Panc1 (cell line): ENCODE data around the gene TSPAN15.

ENCODE experiments used
- TF ChIP-seq, protein P1 (sequence below): fragments of 450-650 bp; IDR thresholded peaks from 2 replicates; pipeline ENCODE4 v1.5.1; 2017; ENCODE audit warnings: mild to moderate bottlenecking
- TF ChIP-seq, protein P2 (sequence below), 2 experiments: IDR thresholded peaks; 2 replicates each; pipeline ENCODE4 v1.6.1; 2011 to 2012; ENCODE audit warnings: low read depth in 2 of 2, control low read depth in 1 of 2, low read length in 1 of 2, mild to moderate bottlenecking in 1 of 2, moderate library complexity in 1 of 2; ENCODE audit not compliant: insufficient read depth in 1 of 2

DNA sequence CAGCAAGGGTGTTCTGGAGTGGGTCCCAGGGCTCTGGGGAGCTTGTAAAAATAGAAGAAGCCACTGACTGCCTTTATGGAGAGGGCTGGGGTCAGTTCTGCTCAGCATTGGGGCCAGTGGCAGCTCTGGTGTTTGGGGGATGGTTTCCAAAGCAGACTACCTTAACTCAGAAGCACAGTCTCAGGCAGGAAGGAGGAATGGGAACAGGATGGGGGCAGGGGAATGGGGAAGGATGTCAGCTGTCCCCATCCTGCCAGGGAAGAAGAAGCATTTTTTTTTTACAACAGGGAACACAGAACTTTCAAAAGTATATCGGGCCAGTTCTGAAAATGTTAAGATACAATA lies 28.8 kb downstream of the TSPAN15 start:
- TF ChIP-seq, protein P1, sequence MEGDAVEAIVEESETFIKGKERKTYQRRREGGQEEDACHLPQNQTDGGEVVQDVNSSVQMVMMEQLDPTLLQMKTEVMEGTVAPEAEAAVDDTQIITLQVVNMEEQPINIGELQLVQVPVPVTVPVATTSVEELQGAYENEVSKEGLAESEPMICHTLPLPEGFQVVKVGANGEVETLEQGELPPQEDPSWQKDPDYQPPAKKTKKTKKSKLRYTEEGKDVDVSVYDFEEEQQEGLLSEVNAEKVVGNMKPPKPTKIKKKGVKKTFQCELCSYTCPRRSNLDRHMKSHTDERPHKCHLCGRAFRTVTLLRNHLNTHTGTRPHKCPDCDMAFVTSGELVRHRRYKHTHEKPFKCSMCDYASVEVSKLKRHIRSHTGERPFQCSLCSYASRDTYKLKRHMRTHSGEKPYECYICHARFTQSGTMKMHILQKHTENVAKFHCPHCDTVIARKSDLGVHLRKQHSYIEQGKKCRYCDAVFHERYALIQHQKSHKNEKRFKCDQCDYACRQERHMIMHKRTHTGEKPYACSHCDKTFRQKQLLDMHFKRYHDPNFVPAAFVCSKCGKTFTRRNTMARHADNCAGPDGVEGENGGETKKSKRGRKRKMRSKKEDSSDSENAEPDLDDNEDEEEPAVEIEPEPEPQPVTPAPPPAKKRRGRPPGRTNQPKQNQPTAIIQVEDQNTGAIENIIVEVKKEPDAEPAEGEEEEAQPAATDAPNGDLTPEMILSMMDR: no peak
- TF ChIP-seq, protein P2, sequence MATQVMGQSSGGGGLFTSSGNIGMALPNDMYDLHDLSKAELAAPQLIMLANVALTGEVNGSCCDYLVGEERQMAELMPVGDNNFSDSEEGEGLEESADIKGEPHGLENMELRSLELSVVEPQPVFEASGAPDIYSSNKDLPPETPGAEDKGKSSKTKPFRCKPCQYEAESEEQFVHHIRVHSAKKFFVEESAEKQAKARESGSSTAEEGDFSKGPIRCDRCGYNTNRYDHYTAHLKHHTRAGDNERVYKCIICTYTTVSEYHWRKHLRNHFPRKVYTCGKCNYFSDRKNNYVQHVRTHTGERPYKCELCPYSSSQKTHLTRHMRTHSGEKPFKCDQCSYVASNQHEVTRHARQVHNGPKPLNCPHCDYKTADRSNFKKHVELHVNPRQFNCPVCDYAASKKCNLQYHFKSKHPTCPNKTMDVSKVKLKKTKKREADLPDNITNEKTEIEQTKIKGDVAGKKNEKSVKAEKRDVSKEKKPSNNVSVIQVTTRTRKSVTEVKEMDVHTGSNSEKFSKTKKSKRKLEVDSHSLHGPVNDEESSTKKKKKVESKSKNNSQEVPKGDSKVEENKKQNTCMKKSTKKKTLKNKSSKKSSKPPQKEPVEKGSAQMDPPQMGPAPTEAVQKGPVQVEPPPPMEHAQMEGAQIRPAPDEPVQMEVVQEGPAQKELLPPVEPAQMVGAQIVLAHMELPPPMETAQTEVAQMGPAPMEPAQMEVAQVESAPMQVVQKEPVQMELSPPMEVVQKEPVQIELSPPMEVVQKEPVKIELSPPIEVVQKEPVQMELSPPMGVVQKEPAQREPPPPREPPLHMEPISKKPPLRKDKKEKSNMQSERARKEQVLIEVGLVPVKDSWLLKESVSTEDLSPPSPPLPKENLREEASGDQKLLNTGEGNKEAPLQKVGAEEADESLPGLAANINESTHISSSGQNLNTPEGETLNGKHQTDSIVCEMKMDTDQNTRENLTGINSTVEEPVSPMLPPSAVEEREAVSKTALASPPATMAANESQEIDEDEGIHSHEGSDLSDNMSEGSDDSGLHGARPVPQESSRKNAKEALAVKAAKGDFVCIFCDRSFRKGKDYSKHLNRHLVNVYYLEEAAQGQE (IDR thresholded peaks at IDR 0.05; ENCODE audit: insufficient read depth in 1 of 2, low read depth in 2 of 2, low read length in 1 of 2): no peak
